Effector CD4-positive, alpha-beta T cell (primary cell): Measurements from ENCODE around the gene UBALD2.
"Not testable (repeated sequence)": the region's sequence is repeated elsewhere in the genome, so short reads cannot be mapped to it uniquely, and the experiment has no call there.

Experiments used
- DNase-seq: peaks from one replicate; pipeline ENCODE4 v3.0.0-alpha.2; 2020

The UBALD2 gene

DNA sequence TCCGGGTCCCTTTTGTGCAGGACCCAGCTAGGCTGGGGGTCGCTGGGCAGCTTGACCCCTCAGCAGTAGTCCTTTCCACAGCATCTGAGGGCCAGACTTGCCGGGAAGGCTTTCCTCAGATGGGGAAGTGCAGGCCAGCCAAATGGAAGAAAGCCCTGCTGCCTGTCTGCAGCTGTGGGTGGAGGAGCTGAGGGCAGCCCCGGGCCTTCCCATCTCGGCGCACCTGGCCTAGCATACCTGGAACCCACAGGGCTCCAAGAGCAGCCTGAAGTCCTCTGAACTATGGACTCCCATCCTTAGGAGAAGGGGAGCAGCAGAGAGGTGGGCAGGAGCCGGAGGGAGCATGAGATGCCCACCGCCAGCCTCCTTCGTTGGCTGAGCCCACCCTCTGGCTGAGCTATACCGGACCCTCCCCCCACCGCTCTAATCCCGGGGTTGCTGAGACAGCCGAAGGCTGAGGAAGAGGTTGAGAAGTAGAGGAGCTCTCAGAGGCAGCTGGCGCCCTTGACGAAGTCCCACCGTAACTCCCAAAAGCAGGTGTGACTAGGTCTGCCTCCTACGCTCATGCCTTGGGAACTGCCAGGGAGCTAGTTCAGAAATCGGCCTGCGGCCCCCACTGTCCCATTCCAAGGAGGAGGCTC, 13.2 kb downstream of the UBALD2 start:
- no peak for DNase-seq

DNA sequence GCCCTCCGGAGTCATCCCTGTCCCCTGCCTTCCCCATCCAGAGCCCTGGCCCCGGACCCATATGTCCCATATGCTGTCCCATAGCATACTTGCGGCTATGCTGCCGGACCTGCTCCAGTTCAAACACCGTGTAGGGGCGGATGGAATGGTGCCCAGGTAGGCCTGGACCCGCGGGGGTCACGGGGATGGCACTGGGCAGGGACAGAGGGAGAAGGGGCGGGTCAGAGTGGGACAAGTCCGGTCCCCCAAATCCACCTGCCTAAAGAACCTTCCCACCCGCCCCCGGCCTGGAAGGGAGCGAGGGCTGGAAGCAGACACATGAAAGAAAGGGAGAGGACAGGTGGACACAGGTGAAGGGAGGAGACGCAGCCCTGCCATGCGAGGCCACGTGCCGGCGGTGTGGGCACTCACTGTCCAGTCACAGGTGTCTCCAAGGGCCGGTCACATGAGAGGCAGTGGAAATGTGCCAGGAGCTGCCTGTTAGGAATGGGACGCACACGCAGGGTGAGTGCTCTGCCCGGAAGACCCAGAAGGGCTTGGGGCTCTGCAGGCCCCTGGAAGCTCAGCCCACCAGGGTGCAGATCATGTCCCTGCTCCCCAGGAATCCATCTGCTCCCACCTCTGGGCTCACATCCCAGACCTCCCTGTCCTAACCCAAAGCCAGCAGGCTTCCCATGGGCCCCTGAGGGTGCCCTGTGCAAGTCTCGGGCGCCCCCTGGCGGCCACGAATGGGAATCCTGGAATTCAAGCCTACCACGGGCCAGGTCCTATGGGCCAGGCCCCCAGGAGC, 14.0 kb downstream of the UBALD2 start:
- DNase-seq: peak; percentile 82

- DNase-seq: no peak
Measured at GRCh38 chr17:76279742-76280287, 14.7 kb downstream of the UBALD2 start.

DNA sequence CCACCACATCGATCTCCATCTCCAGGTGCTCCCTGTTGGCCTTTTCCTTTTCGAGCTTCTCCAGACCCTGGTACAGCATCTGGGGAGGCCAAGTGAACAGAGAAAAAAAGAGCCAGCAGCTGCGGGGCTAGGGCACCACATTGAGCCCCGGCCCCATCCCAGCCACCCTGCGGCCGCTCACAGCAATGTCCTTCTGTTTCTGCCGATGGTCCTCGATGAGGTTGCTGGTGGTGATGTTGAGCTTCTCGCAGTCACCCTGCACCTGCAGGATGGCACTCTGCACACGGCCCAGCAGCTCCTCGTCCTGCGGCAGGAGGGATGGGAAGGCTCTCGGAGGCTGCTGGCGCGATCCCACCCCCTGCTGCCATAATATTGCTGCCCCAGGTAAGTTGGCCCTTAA, 15.5 kb downstream of the UBALD2 start:
- DNase-seq: no peak

GRCh38 chr17:76281573-76282371, 16.6 kb downstream of the UBALD2 start:
- no peak for DNase-seq

GRCh38 chr17:76292567-76292966, 27.4 kb downstream of the UBALD2 start:
- DNase-seq: no peak

DNA sequence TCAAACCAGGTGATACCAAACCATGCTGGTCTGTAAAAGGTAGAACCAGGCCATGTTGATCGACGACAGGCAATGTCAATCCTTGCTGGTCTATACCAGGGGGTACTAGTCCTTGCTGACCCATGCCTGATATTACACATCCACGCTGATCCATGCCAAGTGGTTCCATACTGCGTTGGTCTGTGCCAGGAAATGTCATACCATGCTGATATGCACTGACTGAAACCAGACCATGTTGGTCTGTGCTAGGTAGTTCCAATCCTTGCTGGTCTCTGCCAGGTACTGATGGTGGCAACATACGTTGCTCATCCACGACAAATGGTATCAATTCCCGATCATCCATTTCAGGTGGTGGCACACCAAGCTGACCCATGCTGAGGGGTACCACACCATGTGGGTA, 28.0 kb downstream of the UBALD2 start:
- DNase-seq: no peak

DNA sequence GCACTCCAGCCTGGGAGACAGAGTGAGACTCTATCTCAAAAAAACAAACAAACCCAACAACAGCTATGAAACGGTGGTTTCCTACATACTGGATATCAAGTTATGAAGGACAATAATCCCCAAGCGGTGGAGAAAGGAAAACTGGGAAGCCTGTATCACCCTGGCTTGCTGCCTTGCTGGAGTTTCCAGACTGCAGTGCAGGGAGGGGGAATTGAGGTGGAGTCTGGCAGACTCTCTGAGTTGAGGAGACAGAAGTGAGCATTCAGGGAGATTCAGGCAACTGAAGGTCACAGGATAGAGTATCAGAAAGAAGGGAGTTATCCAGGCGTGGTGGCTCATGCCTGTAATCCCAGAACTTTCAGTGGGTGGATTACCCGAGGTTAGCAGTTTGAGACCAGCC, 31.0 kb downstream of the UBALD2 start:
- no peak for DNase-seq

DNA sequence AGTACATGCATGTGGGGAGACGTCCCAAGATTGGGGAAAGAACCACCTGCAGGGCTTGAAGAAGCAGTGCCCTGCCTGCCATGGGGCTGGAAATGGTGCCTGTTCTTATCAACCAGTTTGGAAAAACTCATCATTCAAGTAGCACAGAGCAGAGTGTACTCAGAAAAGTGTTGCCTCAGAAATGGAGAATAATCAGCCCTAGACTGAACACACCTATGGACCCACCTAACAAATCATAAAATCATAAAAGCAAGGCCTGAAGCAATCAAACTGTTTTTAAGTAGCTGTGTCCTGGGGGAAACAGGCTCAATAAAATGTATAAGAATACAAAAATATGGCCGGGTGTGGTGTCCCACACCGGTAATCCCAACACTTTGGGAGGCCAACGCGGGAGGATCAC, 31.7 kb downstream of the UBALD2 start:
- no peak for DNase-seq

DNA sequence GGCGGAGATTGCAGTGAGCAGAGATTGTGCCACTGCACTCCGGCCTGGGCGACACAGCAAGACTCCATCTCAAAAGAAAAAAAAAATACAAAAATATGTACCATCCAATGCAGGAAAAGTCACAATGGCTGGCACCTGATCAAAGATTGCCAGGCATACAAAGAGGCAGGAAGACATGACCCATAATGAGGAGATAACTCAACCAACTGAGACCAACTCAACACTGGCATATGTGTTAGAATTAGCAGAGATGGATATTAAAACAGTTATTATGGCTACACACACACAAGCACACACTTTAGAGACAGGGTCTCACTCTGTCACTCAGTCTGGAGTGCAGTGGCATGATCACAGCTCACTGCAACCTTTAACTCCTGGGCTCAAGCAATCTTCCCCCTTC, 32.3 kb downstream of the UBALD2 start:
- DNase-seq: no peak

GRCh38 chr17:76304226-76305134, 39.3 kb downstream of the UBALD2 start:
- DNase-seq: no peak

GRCh38 chr17:76305135-76305454, 39.9 kb downstream of the UBALD2 start:
- DNase-seq: not testable (repeated sequence)

DNA sequence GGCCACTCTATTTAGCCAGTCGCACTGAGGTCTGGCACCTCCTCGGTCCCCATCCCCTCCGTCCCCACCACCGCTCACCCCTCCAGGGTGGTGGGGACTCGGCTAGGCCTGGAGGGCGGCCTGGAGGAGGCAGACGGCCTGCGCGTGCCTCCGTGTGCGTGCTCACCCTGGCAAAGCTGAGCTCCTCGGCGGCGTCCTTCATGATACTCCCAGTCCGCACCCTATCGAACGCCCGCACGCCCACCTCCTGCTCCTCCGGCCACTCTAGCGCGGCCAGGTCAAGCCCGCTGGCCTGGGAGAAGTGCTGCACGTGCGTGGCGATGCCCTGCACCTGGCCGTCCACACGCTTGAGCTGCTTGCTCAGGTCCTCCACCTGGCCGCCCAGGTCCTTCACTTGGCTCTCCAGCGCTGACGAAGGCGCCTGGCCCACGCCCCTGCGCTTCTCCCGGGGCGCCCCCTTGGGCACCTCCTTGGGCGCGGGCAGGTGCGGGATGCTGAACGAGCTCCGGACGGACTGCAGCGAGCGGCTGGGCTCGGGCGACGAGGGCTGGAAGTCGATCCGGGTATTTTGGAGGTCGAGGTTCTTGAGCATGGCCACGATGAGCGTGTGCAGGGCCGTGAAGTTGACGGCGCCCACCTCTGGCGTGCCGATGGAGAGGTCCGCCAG, 42.3 kb downstream of the UBALD2 start:
- DNase-seq: no peak

GRCh38 chr17:76307966-76308338, 42.8 kb downstream of the UBALD2 start, which contains the start of gene QRICH2:
Gene QRICH2 (minus strand): TSS chr17:76308276. CDS start chr17:76307998, 278 bp downstream.
- DNase-seq: no peak

- DNase-seq: no peak
Measured at GRCh38 chr17:76309461-76309860, 44.3 kb downstream of the UBALD2 start.

- no peak for DNase-seq
Measured at GRCh38 chr17:76312735-76313134, 47.6 kb downstream of the UBALD2 start.

DNA sequence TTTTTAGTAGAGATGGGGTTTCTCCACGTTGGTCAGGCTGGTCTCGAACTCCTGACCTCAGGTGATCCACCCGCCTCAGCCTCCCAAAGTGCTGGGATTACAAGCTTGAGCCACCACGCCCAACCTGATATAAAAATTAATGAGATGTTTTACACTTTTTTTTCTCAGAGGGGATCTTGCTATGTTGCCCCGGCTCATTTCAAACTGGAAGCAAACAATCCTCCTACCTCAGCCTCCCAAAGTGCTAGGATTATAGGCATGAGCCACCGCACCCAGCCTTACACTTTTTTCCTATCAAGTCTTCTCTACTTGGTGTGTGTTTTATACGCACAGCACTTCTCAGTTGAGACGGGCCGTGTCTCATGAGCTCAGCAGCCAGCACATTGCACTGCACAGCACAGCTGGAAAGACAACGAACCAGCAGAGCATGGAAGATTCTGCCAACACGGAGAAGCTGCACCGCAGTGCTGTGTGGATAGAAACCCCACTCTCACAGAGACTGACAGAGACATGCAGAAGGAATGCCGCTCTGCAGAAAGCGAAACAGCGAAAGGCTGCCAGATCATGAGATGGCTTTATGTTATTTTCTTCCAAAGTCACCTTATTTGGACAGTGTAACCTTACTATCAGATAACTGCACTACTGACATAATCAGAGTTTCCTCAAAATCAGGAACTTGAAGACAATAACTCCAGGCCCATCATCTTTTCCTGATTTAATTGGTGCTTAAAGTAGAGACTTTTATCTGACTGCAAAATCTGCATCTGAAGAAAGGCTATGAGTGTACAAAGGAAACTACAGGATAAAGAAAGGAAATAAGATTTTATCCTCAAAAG, 49.5 kb downstream of the UBALD2 start:
- no peak for DNase-seq

DNA sequence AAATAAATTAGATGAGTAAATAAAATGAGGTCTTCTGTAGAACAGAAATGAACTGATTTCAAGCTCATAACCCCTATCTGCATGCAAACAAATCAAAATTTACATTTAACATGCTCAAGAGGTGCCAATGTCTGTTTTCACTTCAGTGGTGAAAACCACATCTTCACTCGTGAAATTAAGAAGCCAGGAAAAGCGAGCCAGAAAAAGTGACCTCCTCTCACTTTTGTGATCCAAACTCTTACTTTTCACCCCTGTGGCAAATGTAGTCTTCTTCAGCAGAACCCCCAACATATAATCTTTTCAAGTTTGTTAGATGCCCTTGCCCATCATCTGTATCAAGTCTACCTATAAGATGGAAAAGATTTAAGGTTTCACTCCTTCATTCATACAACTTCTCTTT, 52.4 kb downstream of the UBALD2 start:
- no peak for DNase-seq

DNA sequence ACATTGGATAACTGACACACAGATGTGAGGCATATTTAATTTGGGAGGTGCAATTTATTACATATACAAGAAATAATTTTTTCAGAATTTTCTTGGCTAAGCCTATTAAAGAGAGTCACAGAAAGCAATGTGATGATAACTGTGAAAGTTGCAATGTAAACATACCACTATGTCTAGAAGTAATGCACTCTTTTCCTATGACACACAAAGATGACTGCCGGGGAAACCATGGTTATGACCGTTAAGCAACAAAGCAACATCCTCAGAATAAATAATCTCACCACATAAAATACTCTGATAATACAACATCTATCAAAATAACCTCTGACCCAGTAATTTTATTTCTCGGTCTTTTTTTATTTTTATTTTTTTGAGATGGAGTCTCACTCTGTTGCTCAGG, 53.4 kb downstream of the UBALD2 start:
- no peak for DNase-seq
